Skeletal muscle satellite cell (primary cell): ENCODE data around the gene BIRC7. TPM values are rescaled to one million over a fixed set of nuclear protein-coding genes. Genes with fewer than 3 reads are reported as not detected.

ENCODE experiments used
- H3K27me3 ChIP-seq: 2 replicates; pipeline ENCODE4 v1.7.0; 2013; ENCODE audit warnings: low read length; ENCODE audit not compliant: control insufficient read depth, insufficient read depth
- H3K36me3 ChIP-seq: 2 replicates; pipeline ENCODE4 v1.7.0; 2013; ENCODE audit warnings: mild to moderate bottlenecking, control low read depth, low read length; ENCODE audit not compliant: insufficient read depth
- H3K4me1 ChIP-seq: 2 replicates; pipeline ENCODE4 v1.7.0; 2013; ENCODE audit warnings: low read length; ENCODE audit not compliant: control insufficient read depth, insufficient read depth
- H3K4me2 ChIP-seq: 2 replicates; pipeline ENCODE4 v1.7.0; 2013; ENCODE audit warnings: mild to moderate bottlenecking, low read length
- H3K4me3 ChIP-seq: 2 replicates; pipeline ENCODE4 v1.7.0; 2013; ENCODE audit warnings: low read length
- H3K9ac ChIP-seq: 2 replicates; pipeline ENCODE4 v1.7.0; 2013; ENCODE audit warnings: mild to moderate bottlenecking, low read depth, low read length, moderate library complexity
- H3K9me3 ChIP-seq: replicated peaks from 2 replicates; pipeline ENCODE4 v1.7.0; 2013; ENCODE audit warnings: mild to moderate bottlenecking, control low read depth, low read length
- total RNA-seq: library from RNA; depleted of rRNA; stranded (reverse); fragments of >200 nt; gene quantifications from 2 replicates; pipeline ENCODE4 v1.2.3, GENCODE V29; 2012; rRNA removed

Gene BIRC7
- not detected in 2 replicates for total RNA-seq

GRCh38 chr20:63235399-63235983 lies at the start of gene BIRC7:
BIRC7 (plus strand) TSS chr20:63235905; CDS start chr20:63236097, 192 bp downstream.
- Histone ChIP-seq H3K36me3 (no peaks in the 10 kb centered on the region), H3K4me1 (peaks cover 8% of the 10 kb centered on the region), H3K4me2 (no peak within 1 kb of the TSS), H3K9ac (no peak within 1 kb of the TSS), H3K9me3 (no peaks in the 10 kb centered on the region), H3K4me3 (no peak within 1 kb of the TSS), H3K27me3 (peaks cover 25% of the 10 kb centered on the region)

GRCh38 chr20:63186084-63186483 lies 49.6 kb upstream of the BIRC7 start:
- Histone ChIP-seq H3K4me3 (no peak overlapping the region), H3K27me3 (peaks cover 24% of the 10 kb centered on the region), H3K9me3 (no peaks in the 10 kb centered on the region)

GRCh38 chr20:63186528-63187316 lies 49.0 kb upstream of the BIRC7 start:
- H3K27me3 ChIP-seq = peaks cover 17% of the 10 kb centered on the region
- no peaks in the 10 kb centered on the region for H3K36me3 ChIP-seq
- no peaks in the 10 kb centered on the region for H3K9me3 ChIP-seq
- H3K9ac ChIP-seq = no peak overlapping the region
- H3K4me3 ChIP-seq = no peak overlapping the region
- no peaks in the 10 kb centered on the region for H3K4me1 ChIP-seq
- no peak overlapping the region for H3K4me2 ChIP-seq

More at GRCh38 chr20:63186084-63186483, 49.6 kb upstream of the BIRC7 start:
- H3K4me1 ChIP-seq = no peaks in the 10 kb centered on the region
- H3K36me3 ChIP-seq = no peaks in the 10 kb centered on the region
- no peak overlapping the region for H3K9ac ChIP-seq
- no peak overlapping the region for H3K4me2 ChIP-seq

GRCh38 chr20:63187338-63188158 lies 48.2 kb upstream of the BIRC7 start:
- Histone ChIP-seq H3K4me2 (no peak overlapping the region), H3K9me3 (no peaks in the 10 kb centered on the region), H3K4me1 (no peaks in the 10 kb centered on the region), H3K36me3 (no peaks in the 10 kb centered on the region), H3K4me3 (no peak overlapping the region), H3K27me3 (peaks cover 10% of the 10 kb centered on the region), H3K9ac (no peak overlapping the region)

GRCh38 chr20:63188159-63188442 lies 47.6 kb upstream of the BIRC7 start:
- Histone ChIP-seq H3K9ac (no peak overlapping the region), H3K4me2 (no peak overlapping the region), H3K36me3 (no peaks in the 10 kb centered on the region), H3K4me1 (no peaks in the 10 kb centered on the region), H3K9me3 (no peaks in the 10 kb centered on the region), H3K27me3 (peaks cover 6% of the 10 kb centered on the region), H3K4me3 (no peak overlapping the region)

GRCh38 chr20:63188641-63189321 lies 46.9 kb upstream of the BIRC7 start:
- Histone ChIP-seq H3K4me3 (no peak overlapping the region), H3K9me3 (no peaks in the 10 kb centered on the region), H3K4me2 (no peak overlapping the region), H3K36me3 (no peaks in the 10 kb centered on the region), H3K9ac (no peak overlapping the region), H3K4me1 (no peaks in the 10 kb centered on the region), H3K27me3 (peaks cover 3% of the 10 kb centered on the region)

- H3K27me3 ChIP-seq = no peaks in the 10 kb centered on the region
- H3K9me3 ChIP-seq = no peaks in the 10 kb centered on the region
- H3K9ac ChIP-seq = no peak overlapping the region
- no peak overlapping the region for H3K4me2 ChIP-seq
- H3K4me1 ChIP-seq = no peaks in the 10 kb centered on the region
- H3K36me3 ChIP-seq = peaks cover under 1% of the 10 kb centered on the region
- H3K4me3 ChIP-seq = no peak overlapping the region
These were observed 46.4 kb upstream of the BIRC7 start for GRCh38 chr20:63189322-63189642.

GRCh38 chr20:63189846-63190559 lies 45.7 kb upstream of the BIRC7 start:
- H3K4me3 ChIP-seq = no peak overlapping the region
- no peak overlapping the region for H3K4me2 ChIP-seq
- H3K27me3 ChIP-seq = no peaks in the 10 kb centered on the region
- no peaks in the 10 kb centered on the region for H3K9me3 ChIP-seq
- peaks cover 7% of the 10 kb centered on the region for H3K36me3 ChIP-seq
- H3K9ac ChIP-seq = no peak overlapping the region
- H3K4me1 ChIP-seq = no peaks in the 10 kb centered on the region

GRCh38 chr20:63190828-63191227 lies 44.9 kb upstream of the BIRC7 start:
- Histone ChIP-seq H3K36me3 (peaks cover 13% of the 10 kb centered on the region), H3K9ac (no peak overlapping the region), H3K4me2 (no peak overlapping the region), H3K4me1 (no peaks in the 10 kb centered on the region), H3K9me3 (no peaks in the 10 kb centered on the region), H3K4me3 (no peak overlapping the region), H3K27me3 (no peaks in the 10 kb centered on the region)

GRCh38 chr20:63191400-63191799 lies 44.3 kb upstream of the BIRC7 start:
- no peak overlapping the region for H3K4me2 ChIP-seq
- H3K27me3 ChIP-seq = no peaks in the 10 kb centered on the region
- no peaks in the 10 kb centered on the region for H3K4me1 ChIP-seq
- H3K9me3 ChIP-seq = no peaks in the 10 kb centered on the region
- peaks cover 15% of the 10 kb centered on the region for H3K36me3 ChIP-seq
- H3K4me3 ChIP-seq = no peak overlapping the region
- no peak overlapping the region for H3K9ac ChIP-seq

GRCh38 chr20:63192721-63193120 lies 43.0 kb upstream of the BIRC7 start:
- H3K4me2 ChIP-seq = no peak overlapping the region
- H3K9ac ChIP-seq = no peak overlapping the region
- no peak overlapping the region for H3K4me3 ChIP-seq
- H3K36me3 ChIP-seq = peaks cover 20% of the 10 kb centered on the region
- H3K9me3 ChIP-seq = no peaks in the 10 kb centered on the region
- H3K4me1 ChIP-seq = peaks cover 8% of the 10 kb centered on the region
- no peaks in the 10 kb centered on the region for H3K27me3 ChIP-seq
